ENCODE results near the gene HLA-DQB2.
A peak's percentile ranks its signal among the peaks of the same experiment; 100 is the strongest.

The HLA-DQB2 gene

GRCh38 chr6:32799168-32799567 is 35.8 kb upstream of the HLA-DQB2 start:
- no peaks in the 10 kb centered on the region for H3K36me3 ChIP-seq (ENCODE audit: control insufficient read depth, insufficient read depth, low read length)
- H3K4me3 ChIP-seq (replicated peaks; ENCODE audit: low read depth, low read length), result no peak overlapping the region
- no peaks in the 10 kb centered on the region for H3K27me3 ChIP-seq (replicated peaks; ENCODE audit: control insufficient read depth, insufficient read depth, low read length)
- no peak for DNase-seq (ENCODE audit: extremely low read depth, insufficient read length)
- no peak for TF ChIP-seq CTCF (IDR thresholded peaks at IDR 0.05; ENCODE audit: insufficient read depth, low read length, poor library complexity, severe bottlenecking)

- Histone ChIP-seq H3K27me3 (replicated peaks; ENCODE audit: control insufficient read depth, insufficient read depth, low read length) (no peaks in the 10 kb centered on the region), H3K36me3 (ENCODE audit: control insufficient read depth, insufficient read depth, low read length) (no peaks in the 10 kb centered on the region), H3K4me3 (replicated peaks; ENCODE audit: low read depth, low read length) (peak overlapping the region; percentile 29)
- peak; percentile 62 for DNase-seq (ENCODE audit: extremely low read depth, insufficient read length)
- TF ChIP-seq CTCF (IDR thresholded peaks at IDR 0.05; ENCODE audit: insufficient read depth, low read length, poor library complexity, severe bottlenecking), result peak; percentile 73
Observed at GRCh38 chr6:32796848-32797776, 33.8 kb upstream of the HLA-DQB2 start.

- no peak for TF ChIP-seq CTCF (IDR thresholded peaks at IDR 0.05; ENCODE audit: insufficient read depth, low read length, poor library complexity, severe bottlenecking)
- DNase-seq (ENCODE audit: extremely low read depth, insufficient read length), result no peak
- no peak overlapping the region for H3K4me3 ChIP-seq (replicated peaks; ENCODE audit: low read depth, low read length)
- H3K36me3 ChIP-seq (ENCODE audit: control insufficient read depth, insufficient read depth, low read length), result no peaks in the 10 kb centered on the region
- no peaks in the 10 kb centered on the region; the same call in 1 of the 2 replicates for H3K27me3 ChIP-seq (replicated peaks; ENCODE audit: control insufficient read depth, insufficient read depth, low read length)
Observed at GRCh38 chr6:32794510-32794909, 31.2 kb upstream of the HLA-DQB2 start.

- H3K27me3 ChIP-seq (replicated peaks; ENCODE audit: control insufficient read depth, insufficient read depth, low read length), result no peaks in the 10 kb centered on the region; the same call in 1 of the 2 replicates
- no peak for TF ChIP-seq CTCF (IDR thresholded peaks at IDR 0.05; ENCODE audit: insufficient read depth, low read length, poor library complexity, severe bottlenecking)
Observed at GRCh38 chr6:32792901-32793435, 29.6 kb upstream of the HLA-DQB2 start.

GRCh38 chr6:32790306-32790705 is 27.0 kb upstream of the HLA-DQB2 start:
- Histone ChIP-seq H3K27me3 (replicated peaks; ENCODE audit: control insufficient read depth, insufficient read depth, low read length) (no peaks in the 10 kb centered on the region; the same call in 1 of the 2 replicates), H3K4me3 (replicated peaks; ENCODE audit: low read depth, low read length) (no peak overlapping the region), H3K36me3 (ENCODE audit: control insufficient read depth, insufficient read depth, low read length) (no peaks in the 10 kb centered on the region)
- no peak for DNase-seq (ENCODE audit: extremely low read depth, insufficient read length)
- no peak for TF ChIP-seq CTCF (IDR thresholded peaks at IDR 0.05; ENCODE audit: insufficient read depth, low read length, poor library complexity, severe bottlenecking)

More at GRCh38 chr6:32792901-32793435, 29.6 kb upstream of the HLA-DQB2 start:
- Histone ChIP-seq H3K36me3 (ENCODE audit: control insufficient read depth, insufficient read depth, low read length) (no peaks in the 10 kb centered on the region), H3K4me3 (replicated peaks; ENCODE audit: low read depth, low read length) (no peak overlapping the region)
- no peak for DNase-seq (ENCODE audit: extremely low read depth, insufficient read length)

All from GM06990 (cell line).